SK-N-SH treated with all-trans-retinoic acid at 6 μM for 48 hours (cell line): Measurements from ENCODE around the gene NOXA1.
"Not testable (repeated sequence)": the region's sequence is repeated elsewhere in the genome, so short reads cannot be mapped to it uniquely, and the experiment has no call there.

Source experiments
- ATAC-seq: fragments of 200-7000 bp; cut with Tn5 transposase; 3 replicates; pipeline ENCODE4 v1.9.1; 2020; ENCODE audit warnings: mild to moderate bottlenecking, moderate library complexity
- BACH2 ChIP-seq: fragments of 250-450 bp; sonication (Bioruptor Pico); IDR thresholded peaks from 2 replicates; pipeline ENCODE4 v1.9.0; 2021; ENCODE audit warnings: mild to moderate bottlenecking, borderline replicate concordance
- CREB5 ChIP-seq: fragments of 250-450 bp; sonication (Bioruptor Pico); IDR thresholded peaks from 2 replicates; pipeline ENCODE4 v1.5.1; 2020; ENCODE audit warnings: low read depth, mild to moderate bottlenecking, moderate library complexity
- CSDC2 ChIP-seq: fragments of 250-450 bp; sonication (Bioruptor Pico); IDR thresholded peaks from 2 replicates; pipeline ENCODE4 v1.5.0; 2020; ENCODE audit warnings: mild to moderate bottlenecking, moderate library complexity
- GLIS3 ChIP-seq: fragments of 250-450 bp; sonication (Bioruptor Pico); IDR thresholded peaks from 2 replicates; pipeline ENCODE4 v1.5.0; 2020; ENCODE audit warnings: mild to moderate bottlenecking, moderate library complexity
- ISL1 ChIP-seq: fragments of 250-450 bp; sonication (Bioruptor Pico); IDR thresholded peaks from 2 replicates; pipeline ENCODE4 v2.1.2; 2022; ENCODE audit warnings: mild to moderate bottlenecking, moderate library complexity
- OSR1 ChIP-seq: fragments of 250-450 bp; sonication (Bioruptor Pico); IDR thresholded peaks from 2 replicates; pipeline ENCODE4 v1.8.0; 2022; ENCODE audit warnings: moderate library complexity, mild to moderate bottlenecking, inconsistent platforms
- PATZ1 ChIP-seq: fragments of 250-450 bp; sonication (Bioruptor Pico); IDR thresholded peaks from 2 replicates; pipeline ENCODE4 v1.8.0; 2020; ENCODE audit warnings: mild to moderate bottlenecking, moderate library complexity, borderline replicate concordance
- PPARA ChIP-seq: fragments of 250-450 bp; sonication (Bioruptor Pico); IDR thresholded peaks from 2 replicates; pipeline ENCODE4 v1.5.0; 2020; ENCODE audit warnings: mild to moderate bottlenecking, borderline replicate concordance
- RARB ChIP-seq: fragments of 250-450 bp; sonication (Bioruptor Pico); IDR thresholded peaks from 2 replicates; pipeline ENCODE4 v1.8.0; 2021; ENCODE audit warnings: mild to moderate bottlenecking, moderate library complexity
- TCF4 ChIP-seq: fragments of 250-450 bp; sonication (Bioruptor Pico); IDR thresholded peaks from 2 replicates; pipeline ENCODE4 v1.8.0; 2021; ENCODE audit warnings: mild to moderate bottlenecking, moderate library complexity, borderline replicate concordance
- ZNF565 ChIP-seq: fragments of 450-650 bp; formaldehyde crosslinking; conservative IDR thresholded peaks from 2 replicates; pipeline ENCODE4 v1.5.0; 2020; ENCODE audit warnings: low read depth, mild to moderate bottlenecking, moderate library complexity
- ZNF70 ChIP-seq: fragments of 450-650 bp; formaldehyde crosslinking; IDR thresholded peaks from 2 replicates; pipeline ENCODE4 v1.5.0; 2020; ENCODE audit warnings: mild to moderate bottlenecking, moderate library complexity
- ZNF8 ChIP-seq: fragments of 450-650 bp; formaldehyde crosslinking; IDR thresholded peaks from 2 replicates; pipeline ENCODE4 v1.5.0; 2020; ENCODE audit warnings: mild to moderate bottlenecking, moderate library complexity
- TF ChIP-seq, protein P1 (sequence below): fragments of 250-450 bp; sonication (Bioruptor Pico); IDR thresholded peaks from 2 replicates; pipeline ENCODE4 v1.5.0; 2020; ENCODE audit warnings: mild to moderate bottlenecking, moderate library complexity
- TF ChIP-seq, protein P2 (sequence below): fragments of 250-450 bp; sonication (Bioruptor Pico); IDR thresholded peaks from 2 replicates; pipeline ENCODE4 v1.5.1; 2021; ENCODE audit warnings: mild to moderate bottlenecking, moderate library complexity
- TF ChIP-seq, protein P3 (sequence below): fragments of 250-450 bp; sonication (Bioruptor Pico); IDR thresholded peaks from 2 replicates; pipeline ENCODE4 v1.8.0; 2021; ENCODE audit warnings: low read depth, mild to moderate bottlenecking, moderate library complexity, borderline replicate concordance

Gene NOXA1

DNA sequence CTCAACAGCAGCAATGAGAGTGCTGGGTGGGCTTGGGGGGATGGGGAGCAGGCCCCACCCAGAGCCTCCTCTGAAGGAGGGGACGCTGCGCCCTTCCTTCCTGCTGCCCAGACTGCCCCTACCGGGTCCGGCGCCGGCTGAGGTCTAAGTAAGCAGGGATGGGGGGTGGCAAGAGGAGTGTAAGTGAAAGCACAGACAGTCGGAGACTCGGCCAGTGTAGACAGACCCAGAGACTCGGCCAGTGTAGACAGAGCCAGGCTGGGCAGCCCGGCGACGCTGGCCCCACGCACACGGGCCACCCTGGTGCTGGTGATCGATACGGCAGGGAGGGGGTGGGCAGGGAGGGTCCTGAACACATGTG is 25.4 kb downstream of the NOXA1 start (continued):
- TF ChIP-seq PATZ1 (CRISPR knock-in tag) (no peak), RARB (CRISPR knock-in tag) (no peak), ZNF565 (CRISPR knock-in tag) (no peak)

GRCh38 chr9:137449081-137449844 is 26.1 kb downstream of the NOXA1 start:
- ATAC-seq = no peak

GRCh38 chr9:137449931-137450538 is 26.8 kb downstream of the NOXA1 start:
- no peak for TF ChIP-seq BACH2
- TF ChIP-seq, protein P1, sequence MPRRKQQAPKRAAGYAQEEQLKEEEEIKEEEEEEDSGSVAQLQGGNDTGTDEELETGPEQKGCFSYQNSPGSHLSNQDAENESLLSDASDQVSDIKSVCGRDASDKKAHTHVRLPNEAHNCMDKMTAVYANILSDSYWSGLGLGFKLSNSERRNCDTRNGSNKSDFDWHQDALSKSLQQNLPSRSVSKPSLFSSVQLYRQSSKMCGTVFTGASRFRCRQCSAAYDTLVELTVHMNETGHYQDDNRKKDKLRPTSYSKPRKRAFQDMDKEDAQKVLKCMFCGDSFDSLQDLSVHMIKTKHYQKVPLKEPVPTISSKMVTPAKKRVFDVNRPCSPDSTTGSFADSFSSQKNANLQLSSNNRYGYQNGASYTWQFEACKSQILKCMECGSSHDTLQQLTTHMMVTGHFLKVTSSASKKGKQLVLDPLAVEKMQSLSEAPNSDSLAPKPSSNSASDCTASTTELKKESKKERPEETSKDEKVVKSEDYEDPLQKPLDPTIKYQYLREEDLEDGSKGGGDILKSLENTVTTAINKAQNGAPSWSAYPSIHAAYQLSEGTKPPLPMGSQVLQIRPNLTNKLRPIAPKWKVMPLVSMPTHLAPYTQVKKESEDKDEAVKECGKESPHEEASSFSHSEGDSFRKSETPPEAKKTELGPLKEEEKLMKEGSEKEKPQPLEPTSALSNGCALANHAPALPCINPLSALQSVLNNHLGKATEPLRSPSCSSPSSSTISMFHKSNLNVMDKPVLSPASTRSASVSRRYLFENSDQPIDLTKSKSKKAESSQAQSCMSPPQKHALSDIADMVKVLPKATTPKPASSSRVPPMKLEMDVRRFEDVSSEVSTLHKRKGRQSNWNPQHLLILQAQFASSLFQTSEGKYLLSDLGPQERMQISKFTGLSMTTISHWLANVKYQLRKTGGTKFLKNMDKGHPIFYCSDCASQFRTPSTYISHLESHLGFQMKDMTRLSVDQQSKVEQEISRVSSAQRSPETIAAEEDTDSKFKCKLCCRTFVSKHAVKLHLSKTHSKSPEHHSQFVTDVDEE (CRISPR knock-in tag) = no peak
- no peak for ATAC-seq

More at GRCh38 chr9:137449081-137449844, 26.1 kb downstream of the NOXA1 start:
- TF ChIP-seq ZNF565 (CRISPR knock-in tag) (no peak), ZNF70 (CRISPR knock-in tag) (no peak), CSDC2 (no peak), GLIS3 (CRISPR knock-in tag) (no peak), PPARA (CRISPR knock-in tag) (no peak), ISL1 (CRISPR knock-in tag) (no peak), RARB (CRISPR knock-in tag) (no peak), ZNF8 (CRISPR knock-in tag) (no peak), OSR1 (CRISPR knock-in tag) (no peak)

DNA sequence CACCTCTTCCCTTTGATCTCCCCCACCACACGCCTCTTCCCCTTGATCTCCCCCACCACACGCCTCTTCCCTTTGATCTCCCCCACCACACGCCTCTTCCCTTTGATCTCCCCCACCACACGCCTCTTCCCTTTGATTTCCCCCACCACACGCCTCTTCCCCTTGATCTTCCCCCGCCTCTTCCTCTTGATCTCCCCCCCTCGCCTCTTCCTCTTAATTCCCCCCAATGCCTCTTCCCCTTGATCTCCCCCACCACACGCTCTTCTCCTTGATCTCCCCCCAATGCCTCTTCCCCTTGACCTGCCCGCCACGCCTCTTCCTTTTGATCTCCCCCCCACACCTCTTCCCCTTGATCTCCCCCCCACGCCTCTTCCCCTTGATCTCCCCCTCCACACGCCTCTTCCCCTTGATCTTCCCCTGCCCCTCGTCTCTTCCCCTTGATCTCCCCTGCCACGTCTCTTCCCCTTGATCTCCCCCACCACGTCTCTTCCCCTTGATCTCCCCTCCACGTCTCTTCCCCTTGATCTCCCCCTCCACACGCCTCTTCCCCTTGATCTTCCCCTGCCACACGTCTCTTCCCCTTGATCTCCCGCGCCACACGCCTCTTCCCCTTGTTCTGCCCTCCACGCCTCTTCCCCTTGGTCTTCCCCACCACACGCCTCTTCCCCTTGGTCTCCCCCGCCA is 27.5 kb downstream of the NOXA1 start:
- ATAC-seq = not testable (repeated sequence)

DNA sequence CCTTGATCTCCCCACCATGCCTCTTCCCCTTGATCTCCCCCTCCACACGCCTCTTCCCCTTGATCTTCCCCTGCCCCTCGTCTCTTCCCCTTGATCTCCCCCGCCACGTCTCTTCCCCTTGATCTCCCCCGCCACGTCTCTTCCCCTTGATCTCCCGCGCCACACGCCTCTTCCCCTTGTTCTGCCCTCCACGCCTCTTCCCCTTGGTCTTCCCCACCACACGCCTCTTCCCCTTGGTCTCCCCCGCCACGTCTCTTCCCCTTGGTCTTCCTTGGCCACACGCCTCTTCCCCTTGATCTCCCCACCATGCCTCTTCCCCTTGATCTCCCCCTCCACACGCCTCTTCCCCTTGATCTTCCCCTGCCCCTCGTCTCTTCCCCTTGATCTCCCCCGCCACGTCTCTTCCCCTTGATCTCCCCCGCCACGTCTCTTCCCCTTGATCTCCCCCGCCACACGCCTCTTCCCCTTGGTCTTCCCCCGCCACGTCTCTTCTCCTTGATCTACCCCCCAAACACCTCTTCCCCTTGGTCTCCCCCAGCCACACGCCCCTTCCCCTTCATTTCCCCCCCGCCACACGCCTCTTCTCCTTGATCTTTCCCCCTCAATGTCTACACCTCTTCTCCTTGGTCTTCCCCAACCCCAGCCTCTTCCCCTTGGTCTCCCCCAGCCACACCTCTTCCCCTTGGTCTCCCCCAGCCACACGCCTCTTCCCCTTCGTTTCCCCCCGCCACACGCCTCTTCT is 28.2 kb downstream of the NOXA1 start:
- ATAC-seq = not testable (repeated sequence)

DNA sequence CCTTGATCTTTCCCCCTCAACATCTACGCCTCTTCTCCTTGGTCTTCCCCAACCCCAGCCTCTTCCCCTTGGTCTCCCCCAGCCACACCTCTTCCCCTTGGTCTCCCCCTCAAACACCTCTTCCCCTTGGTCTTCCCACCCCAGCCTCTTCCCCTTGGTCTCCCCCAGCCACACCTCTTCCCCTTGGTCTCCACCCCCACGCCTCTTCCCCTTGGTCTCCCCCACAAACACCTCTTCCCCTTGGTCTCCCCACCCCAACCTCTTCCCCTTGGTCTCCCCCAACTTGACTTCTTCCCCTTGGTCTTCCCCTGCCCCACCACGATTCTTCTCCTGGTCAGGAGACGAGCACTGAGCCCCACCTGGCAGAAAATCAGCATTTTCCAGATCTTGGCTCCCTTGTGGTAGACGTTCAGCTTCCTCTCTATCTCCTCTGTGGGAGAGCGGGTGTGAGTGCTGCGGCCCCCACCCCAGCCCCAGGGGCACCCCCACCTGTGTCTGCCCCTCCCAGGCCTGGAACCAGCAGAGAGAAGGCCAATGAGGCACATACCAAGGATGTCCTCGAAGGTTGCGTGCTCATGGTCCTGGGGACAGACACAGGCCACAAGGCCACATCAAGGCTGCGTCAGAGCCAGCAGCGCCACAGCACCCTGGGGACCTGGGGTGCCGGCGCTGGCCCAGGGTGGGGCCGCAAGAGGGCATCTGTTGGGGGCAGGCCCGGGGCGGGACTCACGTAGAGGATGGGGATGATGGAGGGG is 29.0 kb downstream of the NOXA1 start:
- no peak for ATAC-seq
- TF ChIP-seq TCF4 (CRISPR knock-in tag) (no peak), CSDC2 (no peak), CREB5 (CRISPR knock-in tag) (no peak)
- TF ChIP-seq, protein P2, sequence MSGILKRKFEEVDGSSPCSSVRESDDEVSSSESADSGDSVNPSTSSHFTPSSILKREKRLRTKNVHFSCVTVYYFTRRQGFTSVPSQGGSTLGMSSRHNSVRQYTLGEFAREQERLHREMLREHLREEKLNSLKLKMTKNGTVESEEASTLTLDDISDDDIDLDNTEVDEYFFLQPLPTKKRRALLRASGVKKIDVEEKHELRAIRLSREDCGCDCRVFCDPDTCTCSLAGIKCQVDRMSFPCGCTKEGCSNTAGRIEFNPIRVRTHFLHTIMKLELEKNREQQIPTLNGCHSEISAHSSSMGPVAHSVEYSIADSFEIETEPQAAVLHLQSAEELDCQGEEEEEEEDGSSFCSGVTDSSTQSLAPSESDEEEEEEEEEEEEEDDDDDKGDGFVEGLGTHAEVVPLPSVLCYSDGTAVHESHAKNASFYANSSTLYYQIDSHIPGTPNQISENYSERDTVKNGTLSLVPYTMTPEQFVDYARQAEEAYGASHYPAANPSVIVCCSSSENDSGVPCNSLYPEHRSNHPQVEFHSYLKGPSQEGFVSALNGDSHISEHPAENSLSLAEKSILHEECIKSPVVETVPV (CRISPR knock-in tag) = no peak
- TF ChIP-seq, protein P1 (CRISPR knock-in tag) = no peak
- TF ChIP-seq, protein P3, sequence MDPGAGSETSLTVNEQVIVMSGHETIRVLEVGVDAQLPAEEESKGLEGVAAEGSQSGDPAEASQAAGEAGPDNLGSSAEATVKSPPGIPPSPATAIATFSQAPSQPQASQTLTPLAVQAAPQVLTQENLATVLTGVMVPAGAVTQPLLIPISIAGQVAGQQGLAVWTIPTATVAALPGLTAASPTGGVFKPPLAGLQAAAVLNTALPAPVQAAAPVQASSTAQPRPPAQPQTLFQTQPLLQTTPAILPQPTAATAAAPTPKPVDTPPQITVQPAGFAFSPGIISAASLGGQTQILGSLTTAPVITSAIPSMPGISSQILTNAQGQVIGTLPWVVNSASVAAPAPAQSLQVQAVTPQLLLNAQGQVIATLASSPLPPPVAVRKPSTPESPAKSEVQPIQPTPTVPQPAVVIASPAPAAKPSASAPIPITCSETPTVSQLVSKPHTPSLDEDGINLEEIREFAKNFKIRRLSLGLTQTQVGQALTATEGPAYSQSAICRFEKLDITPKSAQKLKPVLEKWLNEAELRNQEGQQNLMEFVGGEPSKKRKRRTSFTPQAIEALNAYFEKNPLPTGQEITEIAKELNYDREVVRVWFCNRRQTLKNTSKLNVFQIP (CRISPR knock-in tag) = no peak
